GM10266 (cell line): Measurements from ENCODE around the gene UCK1.

Source experiments
- DNase-seq: peaks from one replicate; pipeline ENCODE4 v3.0.0; 2012; ENCODE audit errors: extremely low spot score
- TF ChIP-seq, protein P1 (sequence below): IDR thresholded peaks from 2 replicates; pipeline ENCODE4 v1.5.1; 2012; ENCODE audit warnings: mild to moderate bottlenecking, low read depth; ENCODE audit not compliant: control insufficient read depth, insufficient read depth; ENCODE audit errors: missing control alignments

UCK1 gene

DNA sequence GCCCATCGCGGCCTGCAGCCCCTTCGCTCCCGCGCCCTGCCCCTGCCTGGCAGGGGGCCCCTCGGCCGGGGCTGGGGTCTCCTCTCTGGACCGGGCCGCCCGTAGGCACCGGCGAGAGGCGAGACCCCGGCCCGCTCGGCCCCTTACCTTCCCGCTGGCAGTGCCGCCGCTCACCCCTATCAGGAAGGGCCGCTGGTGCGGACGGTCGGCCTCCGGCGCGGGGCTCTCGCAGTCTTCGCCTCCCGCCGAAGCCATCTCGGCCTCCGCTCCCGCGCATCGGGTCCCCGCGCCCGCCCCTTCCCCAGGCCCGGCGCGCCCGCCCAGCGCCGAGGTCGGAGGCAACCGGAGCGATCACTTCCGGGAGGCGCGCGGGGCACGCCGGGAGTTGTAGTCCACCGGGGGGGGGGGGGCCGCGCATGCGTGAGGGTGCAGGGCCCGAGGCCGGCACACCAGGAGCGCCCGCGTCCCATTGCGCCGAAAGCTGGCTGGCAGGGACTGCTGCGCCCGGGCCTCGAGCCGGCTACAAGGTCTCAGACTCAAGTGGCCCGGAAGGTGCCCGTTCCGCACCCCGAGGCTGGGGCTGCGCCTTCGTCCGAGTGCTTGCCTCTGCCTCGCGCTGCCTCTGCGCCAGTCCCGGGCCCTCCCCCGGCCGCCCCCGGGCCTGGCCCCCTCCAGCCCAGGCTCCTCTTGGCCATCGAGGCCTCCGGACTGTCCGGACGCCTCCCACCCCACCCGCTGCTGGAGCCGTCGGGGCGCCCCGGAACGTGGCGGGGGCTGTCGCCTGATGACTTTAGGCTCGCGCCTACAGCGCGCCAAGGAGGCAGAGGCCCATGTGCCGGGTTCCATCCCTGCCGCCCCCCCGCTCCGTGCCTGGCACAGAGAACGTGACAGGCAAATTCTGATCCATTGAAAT, at the start of gene UCK1:
Gene UCK1 (minus strand): TSS at position 344 of the 913 bp plus-strand sequence. CDS start 89 bp downstream, at position 255.
- TF ChIP-seq, protein P1, sequence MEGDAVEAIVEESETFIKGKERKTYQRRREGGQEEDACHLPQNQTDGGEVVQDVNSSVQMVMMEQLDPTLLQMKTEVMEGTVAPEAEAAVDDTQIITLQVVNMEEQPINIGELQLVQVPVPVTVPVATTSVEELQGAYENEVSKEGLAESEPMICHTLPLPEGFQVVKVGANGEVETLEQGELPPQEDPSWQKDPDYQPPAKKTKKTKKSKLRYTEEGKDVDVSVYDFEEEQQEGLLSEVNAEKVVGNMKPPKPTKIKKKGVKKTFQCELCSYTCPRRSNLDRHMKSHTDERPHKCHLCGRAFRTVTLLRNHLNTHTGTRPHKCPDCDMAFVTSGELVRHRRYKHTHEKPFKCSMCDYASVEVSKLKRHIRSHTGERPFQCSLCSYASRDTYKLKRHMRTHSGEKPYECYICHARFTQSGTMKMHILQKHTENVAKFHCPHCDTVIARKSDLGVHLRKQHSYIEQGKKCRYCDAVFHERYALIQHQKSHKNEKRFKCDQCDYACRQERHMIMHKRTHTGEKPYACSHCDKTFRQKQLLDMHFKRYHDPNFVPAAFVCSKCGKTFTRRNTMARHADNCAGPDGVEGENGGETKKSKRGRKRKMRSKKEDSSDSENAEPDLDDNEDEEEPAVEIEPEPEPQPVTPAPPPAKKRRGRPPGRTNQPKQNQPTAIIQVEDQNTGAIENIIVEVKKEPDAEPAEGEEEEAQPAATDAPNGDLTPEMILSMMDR = no peak
- DNase-seq = peak; percentile 100

DNA sequence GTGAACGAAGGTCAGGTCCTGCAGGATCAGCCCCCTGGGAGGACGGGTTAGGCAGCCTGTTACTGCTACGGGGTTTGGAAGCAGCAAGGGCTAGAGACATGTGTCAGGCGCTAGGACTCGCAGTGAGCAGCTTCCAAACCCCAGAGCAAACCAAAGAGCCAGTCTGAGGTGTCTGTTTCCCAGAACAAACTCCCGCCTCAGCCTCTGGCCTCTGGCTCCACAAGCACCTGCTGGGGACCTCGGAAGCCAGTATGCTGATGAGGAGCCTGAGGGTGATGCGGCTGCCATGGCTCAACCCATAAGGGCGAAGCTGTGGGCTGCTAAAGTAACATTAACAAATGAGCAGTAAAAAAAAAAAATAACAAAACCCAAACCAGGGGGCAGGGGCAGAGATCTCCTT, 49.3 kb upstream of the UCK1 start:
- TF ChIP-seq, protein P1 = no peak
- no peak for DNase-seq

DNA sequence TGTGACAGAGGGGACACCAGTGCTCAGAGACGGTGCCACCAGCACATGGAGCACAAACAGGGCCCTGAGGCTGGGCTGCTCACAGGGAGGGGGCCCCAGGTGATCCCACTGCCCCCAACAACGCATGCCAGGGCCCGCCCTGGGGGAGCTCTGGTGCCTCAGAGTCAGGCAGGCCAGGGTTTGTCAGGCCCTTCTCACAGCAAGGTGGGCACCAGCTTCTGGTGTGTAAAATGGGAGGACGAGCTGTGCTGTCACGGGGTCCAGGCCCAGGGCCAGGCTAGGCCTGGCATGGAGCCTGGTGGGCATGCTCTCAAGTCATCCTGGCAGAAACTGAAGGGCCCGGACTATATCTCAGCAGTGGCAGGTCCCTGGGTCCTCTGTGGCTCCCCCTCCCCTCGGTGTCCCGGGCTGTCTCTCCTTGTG, 48.7 kb upstream of the UCK1 start:
- TF ChIP-seq, protein P1 = no peak
- DNase-seq = no peak

DNA sequence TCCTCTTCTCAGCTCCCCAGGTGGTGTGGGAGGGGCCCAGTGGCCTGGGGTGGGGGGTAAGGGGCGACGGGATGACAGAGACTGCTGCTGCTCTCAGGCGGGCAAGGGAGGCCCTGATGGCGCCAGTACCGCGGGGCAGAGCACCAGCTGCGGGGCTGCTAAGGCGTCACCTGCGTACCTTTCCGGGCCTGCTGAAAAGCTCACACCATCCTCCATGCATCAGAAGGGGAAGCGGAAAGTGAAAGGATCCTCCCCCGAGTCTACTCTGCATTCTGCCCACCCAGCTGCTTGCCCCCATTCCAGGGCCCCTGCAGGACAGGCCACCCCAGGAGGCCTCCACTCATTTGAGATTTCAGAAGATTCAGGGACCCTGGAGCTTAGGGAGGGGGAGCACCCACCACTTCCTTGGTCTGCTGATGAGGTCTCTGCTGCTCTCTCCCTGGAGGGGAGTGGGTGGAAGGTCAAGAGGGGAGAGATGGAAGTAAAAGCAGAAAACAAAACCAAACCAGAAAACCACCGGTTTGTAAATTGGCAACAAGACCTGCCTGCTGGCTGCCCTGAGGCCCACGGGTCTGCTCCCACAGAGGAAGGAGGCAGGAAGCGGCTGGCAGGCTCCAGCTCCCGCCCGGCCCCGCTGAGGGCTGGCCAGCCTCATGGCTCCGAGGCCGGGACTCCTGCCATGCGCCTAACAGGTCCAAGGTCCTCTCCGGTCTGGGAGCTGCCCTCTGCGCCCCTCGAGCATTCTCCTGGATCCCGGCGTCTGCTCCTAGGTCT, 47.9 kb upstream of the UCK1 start:
- peak; percentile 71 for DNase-seq

DNA sequence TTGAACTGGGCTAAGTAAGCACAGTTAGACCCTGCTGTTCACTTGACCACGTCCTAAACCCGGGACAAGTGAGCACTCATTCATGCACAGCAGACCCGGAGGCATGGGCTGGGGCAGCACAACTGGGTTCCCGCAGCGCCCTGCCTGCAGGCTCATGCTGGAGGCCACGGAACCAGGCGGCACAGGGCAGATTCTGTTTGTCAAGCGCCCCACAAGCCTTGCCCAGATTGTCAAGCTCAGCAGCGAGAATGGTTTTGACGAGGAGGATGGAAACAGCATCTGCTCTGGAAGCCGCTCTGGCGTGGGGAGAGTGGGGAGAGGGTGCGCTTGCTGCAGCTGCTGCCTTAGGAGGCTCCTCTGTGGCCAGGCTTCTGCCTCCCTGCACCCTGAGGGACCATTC, 47.0 kb upstream of the UCK1 start:
- DNase-seq = no peak

More for the DNA sequence above, 47.9 kb upstream of the UCK1 start:
- TF ChIP-seq, protein P1 = no peak

DNA sequence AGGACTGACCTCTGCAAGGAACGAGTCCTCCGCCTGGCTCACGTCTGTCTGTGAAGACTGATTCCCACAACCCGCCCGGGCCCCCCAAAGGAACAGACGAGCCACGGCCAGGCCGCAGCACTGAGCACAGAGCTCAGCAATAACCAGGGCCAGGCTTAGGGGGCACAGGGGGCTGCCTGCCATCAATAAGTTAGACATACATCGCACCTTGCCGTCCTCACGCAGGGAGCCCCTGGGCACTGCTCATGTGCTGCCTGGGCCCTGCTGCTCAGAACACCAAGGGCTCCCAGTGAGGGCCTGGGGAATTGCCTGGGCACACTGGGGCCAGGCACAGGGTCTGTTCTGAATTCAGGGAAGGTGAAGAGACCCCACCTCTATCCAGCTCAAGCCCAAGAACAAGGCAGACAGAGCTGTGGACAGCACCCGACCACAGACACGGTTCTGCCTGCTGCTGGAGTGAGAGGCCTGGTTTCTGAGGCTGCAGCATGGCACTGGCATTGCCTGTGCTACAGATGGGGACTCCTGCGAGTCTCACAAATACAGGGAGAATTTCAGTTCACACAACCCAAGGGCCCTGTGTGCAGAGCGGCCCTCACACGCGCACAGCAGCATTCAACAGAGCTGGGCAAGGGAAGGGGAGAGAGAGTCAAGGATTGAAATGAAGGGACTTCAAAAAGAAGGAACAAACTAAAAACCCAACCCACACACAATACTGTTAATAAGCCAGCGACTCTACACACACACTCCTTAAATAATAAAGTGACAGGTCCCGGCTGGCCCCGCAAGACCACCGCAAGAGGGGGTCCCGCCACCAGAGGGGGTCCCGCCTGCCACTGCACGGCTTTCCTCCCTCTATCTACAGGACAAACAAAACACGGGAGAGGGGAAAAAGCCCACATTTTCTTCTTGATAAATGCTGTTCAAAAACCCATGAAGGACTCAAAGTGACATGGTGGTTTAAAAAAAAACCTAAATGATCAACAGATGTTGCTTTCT, 46.2 kb upstream of the UCK1 start:
- TF ChIP-seq, protein P1 = no peak
- DNase-seq = no peak

More for the DNA sequence above, 47.0 kb upstream of the UCK1 start:
- TF ChIP-seq, protein P1 = no peak
